ENCODE measurements around the gene ERCC2. TPM values are rescaled to one million over a fixed set of nuclear protein-coding genes. Genes with fewer than 3 reads are reported as not detected.

Gene ERCC2
- total RNA-seq, 1 experiment from 2014 or later: 102 TPM

- no peak for TF ChIP-seq AR (CRISPR knock-in tag; IDR thresholded peaks at IDR 0.05)
- TF ChIP-seq SOX15 (CRISPR knock-in tag; IDR thresholded peaks at IDR 0.05): no peak
- peak; percentile 98 for TF ChIP-seq TEAD4 (CRISPR knock-in tag; IDR thresholded peaks at IDR 0.05)
- TF ChIP-seq ZNF138 (CRISPR knock-in tag; conservative IDR thresholded peaks at IDR 0.05): no peak
- peak; percentile 99 for TF ChIP-seq TEAD1 (CRISPR knock-in tag; IDR thresholded peaks at IDR 0.05)
Measured at GRCh38 chr19:45376045-45376724, 5.8 kb upstream of the ERCC2 start (continued).

GRCh38 chr19:45368737-45369340 lies 1.5 kb downstream of the ERCC2 start:
- no peaks in the 10 kb centered on the region for H3K9me3 Mint-ChIP-seq
- CTCF ChIA-PET: interaction anchor here (0.8 to 1.8 kb wide), 12 partner anchors 12 to 191 kb away, joined by 3 to 10 read pairs (median 5); partner anchors contain the start of gene TRAPPC6A
- POLR2A ChIA-PET: interaction anchor here (1.0 to 1.5 kb wide), 2 partner anchors 28 to 35 kb away, joined by 3 to 5 read pairs; no protein-coding TSS in a partner anchor
- no peak for TF ChIP-seq ATF6 (CRISPR knock-in tag; IDR thresholded peaks at IDR 0.05)
- peak; percentile 53 for DNase-seq (ENCODE audit: low spot score)
- peak overlapping the region; percentile 90 for H3K4me3 Mint-ChIP-seq
- H3K36me3 Mint-ChIP-seq: peaks cover 20% of the 10 kb centered on the region
- peaks cover 15% of the 10 kb centered on the region for H3K4me1 Mint-ChIP-seq
- ATAC-seq: no peak; the same call in 1 of the 2 replicates
- no peaks in the 10 kb centered on the region for H3K27me3 Mint-ChIP-seq (ENCODE audit: low read depth)
- H3K27ac Mint-ChIP-seq: peak overlapping the region; percentile 59

GRCh38 chr19:45368127-45368526 lies 2.2 kb downstream of the ERCC2 start:
- Mint-ChIP-seq H3K27ac (no peak overlapping the region), H3K9me3 (no peaks in the 10 kb centered on the region), H3K4me1 (peaks cover 15% of the 10 kb centered on the region), H3K4me3 (no peak overlapping the region), H3K27me3 (ENCODE audit: low read depth) (no peaks in the 10 kb centered on the region), H3K36me3 (peaks cover 20% of the 10 kb centered on the region)
- ChIA-PET POLR2A (no interaction called here), CTCF (interaction anchor here (0.6 to 1.8 kb wide), 13 partner anchors 13 to 275 kb away, joined by 3 to 10 read pairs (median 4); no protein-coding TSS in a partner anchor)
- TF ChIP-seq ZNF532 (CRISPR knock-in tag; IDR thresholded peaks at IDR 0.05; ENCODE audit: borderline replicate concordance): no peak
- 0 out of 2 replicates have a peak, but pooled peaks have one; percentile 15 for TF ChIP-seq GTF2I (CRISPR knock-in tag; conservative IDR thresholded peaks at IDR 0.05)
- TF ChIP-seq E2F5 (CRISPR knock-in tag; IDR thresholded peaks at IDR 0.05): no peak
- no peak for DNase-seq (ENCODE audit: low spot score)
- no peak for ATAC-seq
